GM23338 (cell line): ENCODE measurements around the gene CNTN1.

ENCODE experiments used
- CREB1 ChIP-seq: fragments of 250-450 bp; sonication (Bioruptor Pico); IDR thresholded peaks from 2 replicates; pipeline ENCODE4 v1.5.0; 2020; ENCODE audit warnings: low read depth, mild to moderate bottlenecking, moderate library complexity
- CTCF ChIP-seq, 2 experiments: fragments of 200-600 bp in 1 of 2; sonication (generic) in 1 of 2; conservative IDR thresholded peaks; 2 replicates each; pipeline versions ENCODE4 v1.5.1 to v1.6.1; 2016 to 2017; ENCODE audit warnings: antibody characterized with exemption in 2 of 2, low read depth in 2 of 2, mild to moderate bottlenecking in 2 of 2, moderate library complexity in 1 of 2
- ETS1 ChIP-seq: IDR thresholded peaks from 2 replicates; pipeline ENCODE4 v1.6.1; 2016; ENCODE audit warnings: antibody characterized with exemption
- EZH2 ChIP-seq: fragments of 200-600 bp; sonication (generic); IDR thresholded peaks from one replicate; pipeline ENCODE4 v1.8.0; 2017; ENCODE audit warnings: antibody characterized with exemption, mild to moderate bottlenecking, low read depth; ENCODE audit not compliant: unreplicated experiment
- EZH2phosphoT487 ChIP-seq: fragments of 200-600 bp; sonication (generic); IDR thresholded peaks from one replicate; pipeline ENCODE4 v1.8.1; 2018; ENCODE audit warnings: antibody characterized with exemption; ENCODE audit not compliant: unreplicated experiment
- NANOG ChIP-seq: IDR thresholded peaks from 2 replicates; pipeline ENCODE4 v1.6.1; 2016; ENCODE audit warnings: antibody characterized with exemption, borderline replicate concordance
- POLR2AphosphoS5 ChIP-seq: IDR thresholded peaks from 2 replicates; pipeline ENCODE4 v1.6.1; 2016; ENCODE audit warnings: antibody characterized with exemption, low read depth
- REST ChIP-seq: IDR thresholded peaks from one replicate; pipeline ENCODE4 v1.6.1; 2018; ENCODE audit warnings: antibody characterized with exemption; ENCODE audit not compliant: unreplicated experiment
- ZNF114 ChIP-seq: fragments of 250-450 bp; sonication (Bioruptor Pico); IDR thresholded peaks from 2 replicates; pipeline ENCODE4 v1.5.0; 2020; ENCODE audit warnings: mild to moderate bottlenecking, moderate library complexity
- ZNF331 ChIP-seq: fragments of 250-450 bp; sonication (Bioruptor Pico); IDR thresholded peaks from 2 replicates; pipeline ENCODE4 v1.5.0; 2020; ENCODE audit warnings: low read depth, mild to moderate bottlenecking, moderate library complexity

- TF ChIP-seq NANOG (no peak), CTCF (conservative IDR thresholded peaks at IDR 0.05; ENCODE audit: low read depth in 2 of 2) (no peak), REST (no peak), ETS1 (no peak), EZH2 (no peak), EZH2phosphoT487 (no peak), POLR2AphosphoS5 (no peak), CREB1 (no peak), ZNF114 (CRISPR knock-in tag) (no peak), ZNF331 (CRISPR knock-in tag) (no peak)
Observed at GRCh38 chr12:40689576-40689975, 2.7 kb upstream of the CNTN1 start.
